Fibroblast of pulmonary artery (primary cell): Measurements from ENCODE around the gene IFIT5.

Experiments
- DNase-seq: peaks from one replicate; pipeline ENCODE4 v3.0.0-alpha.2; 2010; ENCODE audit warnings: low read depth
- H3K4me3 ChIP-seq: replicated peaks from 2 replicates; pipeline ENCODE4 v1.5.1; 2011; ENCODE audit warnings: low read depth, mild to moderate bottlenecking, control low read depth, low read length, moderate library complexity
- CTCF ChIP-seq: IDR thresholded peaks from 2 replicates; pipeline ENCODE4 v1.5.1; 2011; ENCODE audit warnings: mild to moderate bottlenecking, control low read depth, low read length, inconsistent platforms; ENCODE audit errors: missing control alignments

IFIT5 gene

GRCh38 chr10:89414146-89414878 is at the start of gene IFIT5:
Gene IFIT5 (plus strand): TSS chr10:89414568. CDS start chr10:89414799, 231 bp downstream.
- TF ChIP-seq CTCF = no peak
- DNase-seq = peak; percentile 74
- peak within 1 kb of the TSS; percentile 68 for H3K4me3 ChIP-seq

GRCh38 chr10:89367529-89367928 is 46.8 kb upstream of the IFIT5 start:
- no peak for DNase-seq
- TF ChIP-seq CTCF = no peak
- no peak overlapping the region for H3K4me3 ChIP-seq

GRCh38 chr10:89368129-89368528 is 46.2 kb upstream of the IFIT5 start:
- DNase-seq = no peak
- no peak overlapping the region for H3K4me3 ChIP-seq
- TF ChIP-seq CTCF = no peak

GRCh38 chr10:89369156-89370105 is 44.9 kb upstream of the IFIT5 start:
- peak; percentile 75 for TF ChIP-seq CTCF
- H3K4me3 ChIP-seq = no peak overlapping the region
- peak; percentile 75 for DNase-seq

- no peak overlapping the region for H3K4me3 ChIP-seq
- no peak for DNase-seq
- TF ChIP-seq CTCF = no peak
Measured at GRCh38 chr10:89371079-89371478, 43.3 kb upstream of the IFIT5 start.

GRCh38 chr10:89371987-89372386 is 42.4 kb upstream of the IFIT5 start:
- DNase-seq = no peak
- no peak overlapping the region for H3K4me3 ChIP-seq
- TF ChIP-seq CTCF = no peak
